ENCODE measurements around the gene MEF2A.

MEF2A gene

DNA sequence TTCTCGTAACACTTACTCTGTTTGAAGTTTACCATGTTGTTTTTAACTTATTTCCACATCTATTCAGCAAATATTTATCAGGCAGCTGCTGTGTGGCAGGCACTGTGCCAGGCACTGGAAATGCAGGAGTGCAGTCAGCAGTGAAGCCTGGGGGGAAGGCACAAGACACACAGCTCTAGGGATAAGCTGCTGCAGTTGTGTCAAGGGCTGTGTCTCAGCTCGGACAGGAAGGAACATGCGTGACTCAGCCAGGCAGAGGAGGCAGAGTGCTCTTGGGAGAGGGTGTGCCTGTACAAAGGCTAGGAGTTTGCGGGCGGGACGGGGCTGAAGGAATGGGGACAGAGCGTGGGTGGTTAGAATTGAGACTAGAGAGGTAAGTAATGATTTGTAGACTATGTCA is 142.8 kb downstream of the MEF2A start:
- Histone ChIP-seq H3K9ac (ENCODE audit: low read length) (no peak overlapping the region), H3K4me3 (ENCODE audit: low read length) (no peak overlapping the region), H3K27me3 (replicated peaks; ENCODE audit: insufficient read depth, low read length) (no peaks in the 10 kb centered on the region), H3K36me3 (replicated peaks; ENCODE audit: insufficient read depth, low read length) (no peaks in the 10 kb centered on the region), H3K4me2 (ENCODE audit: low read depth, low read length) (no peak overlapping the region), H3F3A (ENCODE audit: insufficient read depth, low read length) (peaks cover 8% of the 10 kb centered on the region), H3K27ac (ENCODE audit: low read length) (no peak overlapping the region), H4K20me1 (ENCODE audit: insufficient read depth, low read length) (no peaks in the 10 kb centered on the region), H2AFZ (ENCODE audit: low read length) (no peak overlapping the region), H3K9me2 (replicated peaks; ENCODE audit: insufficient read depth, low read length) (no peaks in the 10 kb centered on the region), H3K9me3 (replicated peaks; ENCODE audit: insufficient read depth, low read length) (no peaks in the 10 kb centered on the region), H3K79me2 (ENCODE audit: low read length) (no peaks in the 10 kb centered on the region), H3K4me1 (ENCODE audit: low read length) (peaks cover 23% of the 10 kb centered on the region)
- DNase-seq = no peak
- no peak for TF ChIP-seq EZH2 (optimal IDR thresholded peaks at IDR 0.05; ENCODE audit: low read depth, low read length)
- no peak for TF ChIP-seq EZH2phosphoT487 (IDR thresholded peaks at IDR 0.05; ENCODE audit: low read length)
- no peak for TF ChIP-seq CTCF (IDR thresholded peaks at IDR 0.05; ENCODE audit: low read length)

DNA sequence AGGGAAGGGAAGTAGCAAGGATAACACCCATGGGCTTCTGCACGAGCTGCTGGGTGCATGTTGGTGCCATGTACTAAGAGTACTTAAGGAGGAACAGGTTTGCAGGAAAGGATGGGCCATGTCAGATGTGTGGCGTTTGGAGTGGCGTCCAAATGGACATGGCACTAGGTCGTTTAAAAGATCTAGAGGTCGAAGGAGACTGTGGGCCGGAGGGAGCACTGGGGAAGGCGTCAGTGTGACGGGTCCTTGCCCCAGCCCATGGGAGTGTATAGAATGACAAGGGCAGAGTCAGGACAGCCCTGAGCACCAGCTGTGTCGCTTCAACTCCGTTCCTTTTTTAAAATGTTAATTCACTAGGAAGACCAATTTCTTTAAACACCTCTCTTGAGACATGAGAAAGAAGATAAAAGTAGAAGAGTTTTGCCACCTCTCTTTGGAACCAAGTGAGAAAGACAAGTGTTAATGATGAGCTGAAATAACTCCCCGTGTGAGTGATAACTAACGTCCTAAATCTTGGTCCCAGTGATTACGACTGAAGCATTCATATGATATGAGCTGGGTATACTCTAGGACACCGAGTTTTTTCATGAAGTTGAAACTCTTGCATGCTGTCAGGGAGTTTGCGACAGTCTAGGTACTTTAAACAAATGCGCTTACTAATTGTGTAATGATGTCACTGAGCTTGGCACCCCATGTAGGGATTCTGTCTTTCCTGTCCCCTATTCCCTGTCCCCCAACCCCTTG is 143.6 kb downstream of the MEF2A start:
- Histone ChIP-seq H3K79me2 (ENCODE audit: low read length) (no peaks in the 10 kb centered on the region), H3K4me1 (ENCODE audit: low read length) (peaks cover 17% of the 10 kb centered on the region; the same call in 1 of the 2 replicates), H3K27ac (ENCODE audit: low read length) (no peak overlapping the region), H2AFZ (ENCODE audit: low read length) (no peak overlapping the region), H3K9ac (ENCODE audit: low read length) (no peak overlapping the region), H3K4me3 (ENCODE audit: low read length) (no peak overlapping the region), H3K4me2 (ENCODE audit: low read depth, low read length) (no peak overlapping the region), H3F3A (ENCODE audit: insufficient read depth, low read length) (0 out of 2 replicates have a peak, but pooled peaks cover 3% of the 10 kb centered on the region), H3K9me3 (replicated peaks; ENCODE audit: insufficient read depth, low read length) (no peaks in the 10 kb centered on the region), H3K9me2 (replicated peaks; ENCODE audit: insufficient read depth, low read length) (no peaks in the 10 kb centered on the region), H3K36me3 (replicated peaks; ENCODE audit: insufficient read depth, low read length) (no peaks in the 10 kb centered on the region), H4K20me1 (ENCODE audit: insufficient read depth, low read length) (no peaks in the 10 kb centered on the region), H3K27me3 (replicated peaks; ENCODE audit: insufficient read depth, low read length) (no peaks in the 10 kb centered on the region)
- TF ChIP-seq CTCF (IDR thresholded peaks at IDR 0.05; ENCODE audit: low read length) (no peak), EZH2 (optimal IDR thresholded peaks at IDR 0.05; ENCODE audit: low read depth, low read length) (no peak), EZH2phosphoT487 (IDR thresholded peaks at IDR 0.05; ENCODE audit: low read length) (no peak)
- no peak for DNase-seq

- H3K9ac ChIP-seq (ENCODE audit: low read length) = no peak overlapping the region
- 0 out of 2 replicates have a peak, but pooled peaks cover 3% of the 10 kb centered on the region for H3F3A ChIP-seq (ENCODE audit: insufficient read depth, low read length)
- no peaks in the 10 kb centered on the region for H4K20me1 ChIP-seq (ENCODE audit: insufficient read depth, low read length)
- H3K36me3 ChIP-seq (replicated peaks; ENCODE audit: insufficient read depth, low read length) = no peaks in the 10 kb centered on the region
- no peak overlapping the region for H2AFZ ChIP-seq (ENCODE audit: low read length)
- H3K4me3 ChIP-seq (ENCODE audit: low read length) = no peak overlapping the region
- H3K79me2 ChIP-seq (ENCODE audit: low read length) = no peaks in the 10 kb centered on the region
- H3K9me2 ChIP-seq (replicated peaks; ENCODE audit: insufficient read depth, low read length) = no peaks in the 10 kb centered on the region
- H3K4me1 ChIP-seq (ENCODE audit: low read length) = peaks cover 11% of the 10 kb centered on the region; the same call in 1 of the 2 replicates
- DNase-seq = no peak
- H3K27me3 ChIP-seq (replicated peaks; ENCODE audit: insufficient read depth, low read length) = no peaks in the 10 kb centered on the region
- no peaks in the 10 kb centered on the region for H3K9me3 ChIP-seq (replicated peaks; ENCODE audit: insufficient read depth, low read length)
- H3K27ac ChIP-seq (ENCODE audit: low read length) = no peak overlapping the region
- no peak overlapping the region for H3K4me2 ChIP-seq (ENCODE audit: low read depth, low read length)
- TF ChIP-seq EZH2 (optimal IDR thresholded peaks at IDR 0.05; ENCODE audit: low read depth, low read length) (no peak), CTCF (IDR thresholded peaks at IDR 0.05; ENCODE audit: low read length) (no peak), EZH2phosphoT487 (IDR thresholded peaks at IDR 0.05; ENCODE audit: low read length) (no peak)
These were observed 145.8 kb downstream of the MEF2A start for GRCh38 chr15:99711625-99712024.
